ENCODE data around the gene MX1.

The MX1 gene, protein sequence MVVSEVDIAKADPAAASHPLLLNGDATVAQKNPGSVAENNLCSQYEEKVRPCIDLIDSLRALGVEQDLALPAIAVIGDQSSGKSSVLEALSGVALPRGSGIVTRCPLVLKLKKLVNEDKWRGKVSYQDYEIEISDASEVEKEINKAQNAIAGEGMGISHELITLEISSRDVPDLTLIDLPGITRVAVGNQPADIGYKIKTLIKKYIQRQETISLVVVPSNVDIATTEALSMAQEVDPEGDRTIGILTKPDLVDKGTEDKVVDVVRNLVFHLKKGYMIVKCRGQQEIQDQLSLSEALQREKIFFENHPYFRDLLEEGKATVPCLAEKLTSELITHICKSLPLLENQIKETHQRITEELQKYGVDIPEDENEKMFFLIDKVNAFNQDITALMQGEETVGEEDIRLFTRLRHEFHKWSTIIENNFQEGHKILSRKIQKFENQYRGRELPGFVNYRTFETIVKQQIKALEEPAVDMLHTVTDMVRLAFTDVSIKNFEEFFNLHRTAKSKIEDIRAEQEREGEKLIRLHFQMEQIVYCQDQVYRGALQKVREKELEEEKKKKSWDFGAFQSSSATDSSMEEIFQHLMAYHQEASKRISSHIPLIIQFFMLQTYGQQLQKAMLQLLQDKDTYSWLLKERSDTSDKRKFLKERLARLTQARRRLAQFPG
- long read RNA-seq, donor 1, partial matches to known transcripts: 0 of 1 reads
- long read RNA-seq, donor 1, other reads (novel, unspliced or antisense): 0 of 1 reads
- long read RNA-seq, donor 2: 0 reads
- long read RNA-seq, donor 3: 0 reads
- long read RNA-seq, donor 4: 0 reads
- long read RNA-seq, donor 5: 0 reads
- long read RNA-seq, donor 6: 0 reads
- long read RNA-seq, donor 7, partial matches to known transcripts: 0 of 2 reads
- long read RNA-seq, donor 7, other reads (novel, unspliced or antisense): 0 of 2 reads
- long read RNA-seq, donor 8, partial matches to known transcripts: 0 of 2 reads
- long read RNA-seq, donor 8, other reads (novel, unspliced or antisense): 0 of 2 reads

DNA sequence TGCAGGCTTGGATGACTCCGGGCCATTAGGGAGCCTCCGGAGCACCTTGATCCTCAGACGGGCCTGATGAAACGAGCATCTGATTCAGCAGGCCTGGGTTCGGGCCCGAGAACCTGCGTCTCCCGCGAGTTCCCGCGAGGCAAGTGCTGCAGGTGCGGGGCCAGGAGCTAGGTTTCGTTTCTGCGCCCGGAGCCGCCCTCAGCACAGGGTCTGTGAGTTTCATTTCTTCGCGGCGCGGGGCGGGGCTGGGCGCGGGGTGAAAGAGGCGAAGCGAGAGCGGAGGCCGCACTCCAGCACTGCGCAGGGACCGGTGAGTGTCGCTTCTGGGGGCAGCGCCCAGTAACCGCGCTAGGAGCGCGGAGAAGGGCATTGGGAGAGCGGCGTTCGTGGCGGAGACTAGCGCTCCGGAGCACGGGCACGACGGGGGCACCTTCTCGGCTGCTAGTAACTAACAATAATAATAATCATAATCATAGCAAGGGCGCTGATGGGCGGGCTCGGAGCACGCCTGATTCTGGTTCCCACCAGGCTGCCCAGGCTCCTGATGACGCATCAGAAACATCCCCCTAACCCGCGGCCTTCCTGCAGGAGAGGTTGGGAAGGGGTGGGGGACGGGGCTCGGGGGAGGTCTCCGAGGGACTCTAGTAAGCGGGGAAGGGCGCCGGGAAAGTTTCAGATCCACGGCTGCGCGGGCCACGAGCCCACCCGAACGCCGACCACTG lies at the start of gene MX1:
MX1 (plus strand) TSS at position 286 of the 722 bp plus-strand sequence. CDS start 5,832 bp downstream, outside the sequence.
- peak; percentile 77 for DNase-seq

DNA sequence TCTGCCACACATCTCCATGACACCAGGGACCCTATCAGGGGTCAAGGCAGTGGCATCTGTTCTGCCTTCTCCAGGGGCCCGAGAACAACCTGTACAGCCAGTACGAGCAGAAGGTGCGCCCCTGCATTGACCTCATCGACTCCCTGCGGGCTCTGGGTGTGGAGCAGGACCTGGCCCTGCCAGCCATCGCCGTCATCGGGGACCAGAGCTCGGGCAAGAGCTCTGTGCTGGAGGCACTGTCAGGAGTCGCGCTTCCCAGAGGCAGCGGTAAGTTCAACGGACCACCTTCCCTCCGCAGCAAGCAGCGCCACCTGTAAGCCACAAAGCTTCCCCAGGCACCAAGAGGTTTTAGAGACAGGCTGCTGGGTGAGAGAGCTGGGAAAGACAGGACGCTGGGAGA lies 48.3 kb upstream of the MX1 start:
- DNase-seq: no peak

DNA sequence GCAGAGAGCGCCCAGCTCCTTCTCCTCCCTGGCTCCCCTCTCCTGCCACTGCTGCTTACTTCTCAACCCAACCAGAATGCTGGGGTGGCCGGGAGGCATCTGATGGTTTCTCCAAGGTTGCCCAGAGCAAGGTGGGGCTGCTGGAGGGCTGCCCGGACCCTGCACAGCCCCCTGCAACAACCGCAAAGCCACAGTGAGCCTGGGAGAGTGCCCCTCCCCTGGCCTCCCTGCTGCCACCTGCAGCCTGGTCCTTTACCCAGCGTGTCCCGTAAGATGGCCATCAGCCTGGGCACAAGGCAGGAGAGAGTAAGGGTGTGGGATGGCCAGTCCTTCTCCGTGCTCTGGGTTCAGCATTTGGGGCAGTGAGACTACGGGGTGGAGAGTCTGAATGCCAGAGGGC lies 47.2 kb upstream of the MX1 start:
- DNase-seq: no peak

DNA sequence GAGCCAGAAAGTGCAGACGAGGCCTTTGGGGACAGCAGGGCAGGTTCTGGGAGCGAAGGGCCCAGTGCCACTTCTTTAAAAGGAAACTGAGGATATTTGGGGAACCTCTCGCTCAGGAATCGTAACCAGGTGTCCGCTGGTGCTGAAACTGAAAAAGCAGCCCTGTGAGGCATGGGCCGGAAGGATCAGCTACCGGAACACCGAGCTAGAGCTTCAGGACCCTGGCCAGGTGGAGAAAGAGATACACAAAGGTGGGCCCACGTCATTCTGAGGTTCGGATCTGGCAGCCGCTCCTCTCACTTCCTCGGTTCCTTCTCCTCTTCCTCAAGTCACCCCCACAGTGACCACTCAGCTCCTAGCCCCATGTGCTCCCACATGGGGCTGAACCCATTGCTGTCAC lies 46.1 kb upstream of the MX1 start:
- no peak for DNase-seq

DNA sequence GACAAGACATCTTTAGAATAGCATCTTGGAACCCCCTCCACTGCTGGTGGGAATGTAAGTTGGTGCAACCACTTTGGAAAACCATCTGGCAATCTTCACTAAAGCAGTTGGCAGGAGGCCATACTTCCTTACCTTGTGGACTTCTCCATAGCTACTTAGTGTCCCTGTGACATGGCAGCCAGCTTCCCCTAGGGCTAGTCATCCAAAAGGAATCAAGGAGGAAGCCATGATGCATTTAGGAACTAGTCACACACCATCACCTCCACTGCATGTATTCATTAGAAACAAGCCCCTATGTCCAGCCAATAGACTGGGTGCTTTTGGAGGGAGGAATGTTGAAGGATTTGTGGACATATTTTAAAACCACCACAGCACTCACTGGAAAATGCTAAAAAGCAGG lies 44.3 kb upstream of the MX1 start:
- DNase-seq: no peak

DNA sequence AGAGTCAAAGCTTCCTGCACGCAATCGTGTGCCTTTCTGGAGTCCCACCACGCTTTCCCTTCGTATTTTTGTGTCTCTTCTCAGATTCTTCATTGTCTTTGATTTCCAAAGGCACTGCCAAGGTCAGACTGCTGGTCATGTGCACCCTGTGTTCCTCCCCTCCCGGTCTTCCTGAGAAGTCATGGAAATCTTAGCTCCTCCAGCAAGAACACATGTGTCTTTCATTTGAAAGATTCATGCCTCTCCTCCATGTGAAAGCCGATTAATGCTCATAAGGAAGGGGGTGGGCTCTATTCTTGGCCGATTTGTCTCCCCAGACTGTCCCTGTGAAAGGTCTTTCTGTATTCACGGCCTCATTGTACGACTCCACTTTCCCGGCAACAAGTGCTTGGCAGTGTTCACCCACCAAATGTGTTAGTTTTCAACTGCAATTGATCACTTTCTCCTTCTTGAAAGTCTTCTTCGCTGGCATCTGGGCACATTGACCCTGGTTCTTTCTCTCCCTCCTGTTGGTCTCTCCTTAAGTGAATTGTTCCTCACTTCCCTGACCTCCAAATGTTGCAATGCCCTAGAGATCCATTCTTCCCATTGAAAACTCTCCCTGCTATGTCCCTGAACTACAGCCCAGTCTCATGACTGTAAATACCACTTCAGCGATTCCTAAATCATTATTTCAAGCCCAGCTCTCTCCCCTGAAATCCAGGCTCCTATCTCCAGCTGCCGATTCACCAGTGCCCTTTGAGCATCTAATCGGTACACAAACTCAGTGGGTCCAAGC lies 38.8 kb upstream of the MX1 start:
- DNase-seq: no peak

DNA sequence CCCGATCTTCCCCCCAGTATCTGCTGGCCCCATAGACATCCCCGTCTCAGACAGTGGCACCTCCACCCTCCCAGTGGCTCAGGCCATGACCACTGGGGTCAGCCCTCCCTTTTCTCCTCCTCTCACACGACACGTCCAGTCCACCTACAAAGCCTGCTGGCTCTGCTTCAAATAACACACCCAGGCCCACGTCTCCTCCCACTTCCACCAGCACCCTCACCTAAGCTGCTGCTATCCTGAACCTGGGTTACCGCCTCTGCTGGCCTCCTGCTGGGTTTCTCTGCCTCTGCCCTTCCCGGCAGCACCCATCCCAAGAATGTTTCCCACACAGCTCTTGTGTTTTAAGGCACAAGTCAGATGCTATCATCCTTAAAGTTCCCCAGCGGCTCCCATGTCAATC lies 38.2 kb upstream of the MX1 start:
- no peak for DNase-seq

DNA sequence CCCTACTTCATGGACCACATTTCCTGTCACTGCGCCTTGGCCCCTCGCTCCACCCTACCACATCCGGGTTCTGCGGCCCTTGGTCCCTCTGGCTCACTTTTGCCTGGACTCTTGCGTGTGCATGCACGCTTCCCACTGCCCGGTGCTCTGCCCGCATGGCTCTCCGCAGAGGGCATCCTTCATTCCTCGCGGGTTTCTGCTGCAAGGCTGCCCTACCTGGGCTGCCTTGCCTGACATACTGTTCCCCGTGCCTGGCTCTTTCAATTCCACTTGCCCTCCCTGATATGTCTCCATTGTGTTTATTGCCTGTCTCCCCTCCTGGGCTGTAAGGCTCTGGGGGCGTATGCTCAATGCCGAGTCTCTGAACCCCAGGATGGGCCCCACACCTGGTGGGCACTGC lies 37.8 kb upstream of the MX1 start:
- DNase-seq: no peak

DNA sequence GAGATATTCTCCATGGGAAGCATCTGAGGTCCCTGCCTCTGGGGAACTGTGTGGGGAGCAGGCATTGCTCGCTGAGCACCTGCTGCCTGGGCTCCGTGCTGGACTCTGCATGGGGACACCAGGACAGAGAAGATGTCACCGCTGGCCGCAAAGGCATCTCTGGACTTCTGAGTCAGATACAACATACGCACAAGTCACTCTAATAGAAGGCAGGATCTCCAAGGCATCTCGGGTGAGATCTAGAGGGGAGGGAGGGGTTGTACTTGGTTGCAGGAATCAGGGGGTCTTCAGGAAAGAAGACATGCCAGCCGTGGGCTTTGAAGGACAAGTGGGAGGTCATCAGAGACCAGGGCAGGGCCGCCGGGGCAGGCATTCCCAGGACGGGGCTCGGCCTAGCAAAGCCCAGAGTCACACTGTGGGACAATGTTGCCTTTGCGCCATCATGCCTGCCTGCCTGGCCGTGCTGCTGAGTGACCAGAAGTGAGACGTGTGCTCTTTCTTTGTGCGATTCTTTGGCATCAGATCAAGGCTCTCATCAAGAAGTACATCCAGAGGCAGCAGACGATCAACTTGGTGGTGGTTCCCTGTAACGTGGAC lies 35.9 kb upstream of the MX1 start:
- no peak for DNase-seq

DNA sequence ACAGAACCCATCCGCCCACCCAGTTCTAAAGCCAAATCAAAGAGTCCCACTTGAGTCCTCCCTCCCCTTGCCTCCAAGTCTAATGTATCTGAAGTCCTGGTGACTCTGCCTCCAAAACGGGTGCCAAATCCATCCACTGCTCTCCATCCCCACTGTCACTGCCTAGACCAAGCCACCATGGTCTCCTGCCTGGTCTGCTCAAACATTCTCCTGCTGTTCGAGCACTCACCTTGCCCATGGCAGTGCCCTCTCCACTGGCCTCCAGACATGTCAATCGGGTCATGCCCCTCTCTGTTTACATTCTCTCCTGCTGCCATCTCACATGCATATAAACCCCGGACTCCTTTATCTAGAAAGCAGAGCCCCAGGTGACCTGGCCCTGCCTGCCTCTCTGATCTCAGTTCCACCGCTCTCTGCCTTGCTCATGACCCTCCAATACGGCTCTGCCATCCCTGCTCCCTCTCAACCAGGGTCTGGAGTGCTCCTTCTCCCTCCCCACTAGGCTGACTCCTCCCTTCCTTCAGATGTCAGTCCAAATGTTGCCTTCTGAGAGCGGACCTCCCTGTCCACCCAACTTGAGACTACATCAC lies 32.1 kb upstream of the MX1 start:
- no peak for DNase-seq

DNA sequence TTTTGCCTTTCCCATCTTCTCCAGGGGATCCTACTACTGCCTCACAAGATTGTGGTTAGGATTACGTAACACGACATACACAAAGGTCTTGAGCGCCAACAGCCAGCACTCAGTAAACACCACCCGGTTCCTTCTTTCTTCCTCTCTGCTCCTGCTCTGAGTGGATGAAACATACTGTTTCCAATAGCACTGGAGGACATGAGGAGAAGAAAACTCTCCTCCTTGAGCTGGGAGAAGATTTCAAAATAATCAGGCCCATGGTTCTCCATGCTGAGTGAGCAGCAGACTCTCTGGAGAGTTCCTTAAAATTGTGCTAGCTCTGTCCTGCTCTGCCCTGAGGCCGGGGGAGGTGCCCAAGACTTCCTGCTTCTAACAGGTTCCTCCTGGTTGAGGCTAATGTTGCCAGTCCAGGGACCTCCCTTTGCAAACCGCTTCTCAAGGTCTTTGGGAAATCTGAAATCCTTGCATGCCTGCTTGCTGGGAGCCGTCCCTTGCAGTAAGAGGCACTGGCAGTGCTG lies 29.4 kb upstream of the MX1 start:
- no peak for DNase-seq

DNA sequence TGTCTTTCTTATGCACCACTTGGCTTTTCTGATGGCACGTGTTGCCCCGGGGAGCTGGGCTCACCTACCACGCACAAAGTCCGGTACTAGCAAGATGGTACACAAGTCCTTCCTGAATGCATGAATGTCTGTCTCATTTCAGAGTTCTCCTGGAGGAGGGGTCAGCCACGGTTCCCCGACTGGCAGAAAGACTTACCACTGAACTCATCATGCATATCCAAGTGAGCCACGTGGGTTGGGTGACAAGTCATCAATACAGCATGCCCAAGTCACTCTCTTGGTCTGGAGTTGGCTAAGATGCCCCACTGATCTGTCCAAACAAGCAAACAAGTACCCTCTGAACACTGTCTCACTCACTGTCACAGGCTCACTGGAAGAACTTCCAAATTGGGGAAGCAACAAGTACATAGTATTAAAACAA lies 28.6 kb upstream of the MX1 start:
- no peak for DNase-seq

DNA sequence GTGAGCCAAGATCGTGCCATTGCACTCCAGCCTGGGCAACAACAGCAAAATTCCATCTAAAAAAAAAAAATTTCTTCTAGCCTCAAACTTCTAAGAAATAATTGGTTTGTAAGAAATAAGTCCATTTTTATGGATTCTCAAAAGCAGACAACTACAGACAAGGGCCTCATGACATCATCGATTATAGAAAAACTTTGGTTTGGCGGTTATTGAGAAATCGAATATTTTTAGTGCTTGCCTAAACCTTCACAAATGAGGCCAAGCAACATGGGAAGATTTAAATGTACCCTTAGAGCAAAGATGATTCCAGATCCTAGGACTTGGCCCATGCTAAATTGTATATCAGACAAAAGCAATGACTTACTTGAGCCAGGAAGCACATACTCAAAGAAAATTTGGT lies 27.8 kb upstream of the MX1 start:
- no peak for DNase-seq

DNA sequence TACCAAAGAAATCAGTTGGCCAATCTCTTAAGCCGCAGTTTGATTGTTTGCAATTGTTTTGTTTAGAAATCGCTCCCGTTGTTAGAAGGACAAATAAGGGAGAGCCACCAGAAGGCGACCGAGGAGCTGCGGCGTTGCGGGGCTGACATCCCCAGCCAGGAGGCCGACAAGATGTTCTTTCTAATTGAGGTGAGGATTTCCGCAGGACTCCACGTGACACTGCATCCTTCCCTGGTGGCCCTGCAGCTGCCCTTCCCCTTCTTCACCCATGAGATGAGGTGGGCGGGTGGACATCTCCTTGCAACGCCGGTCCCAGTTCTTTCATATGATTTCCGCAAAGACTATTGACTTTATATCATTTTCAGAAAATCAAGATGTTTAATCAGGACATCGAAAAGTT lies 27.2 kb upstream of the MX1 start:
- DNase-seq: no peak

DNA sequence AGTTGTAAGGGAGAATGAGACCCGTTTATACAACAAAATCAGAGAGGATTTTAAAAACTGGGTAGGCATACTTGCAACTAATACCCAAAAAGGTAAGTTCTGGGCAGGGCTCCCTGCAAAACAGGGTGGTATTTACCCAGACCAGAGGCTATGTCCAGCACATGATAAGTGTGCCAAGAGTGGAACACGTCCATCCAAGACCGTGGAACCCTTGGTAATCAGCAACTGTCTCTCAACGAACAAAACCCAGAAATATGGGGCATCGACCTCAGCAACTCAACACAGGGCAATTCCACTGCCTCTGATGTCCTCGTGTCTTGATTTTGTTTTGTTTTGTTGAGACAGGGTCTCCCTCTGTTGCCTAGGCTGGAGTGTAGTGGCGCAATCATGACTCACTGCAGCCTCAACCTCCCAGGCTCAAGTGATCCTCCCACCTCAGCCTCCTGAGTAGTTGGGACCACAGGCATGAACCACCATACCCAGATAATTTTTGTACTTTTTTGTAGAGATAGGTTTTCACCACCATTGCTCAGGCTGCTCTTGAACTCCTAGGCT lies 26.7 kb upstream of the MX1 start:
- DNase-seq: no peak

DNA sequence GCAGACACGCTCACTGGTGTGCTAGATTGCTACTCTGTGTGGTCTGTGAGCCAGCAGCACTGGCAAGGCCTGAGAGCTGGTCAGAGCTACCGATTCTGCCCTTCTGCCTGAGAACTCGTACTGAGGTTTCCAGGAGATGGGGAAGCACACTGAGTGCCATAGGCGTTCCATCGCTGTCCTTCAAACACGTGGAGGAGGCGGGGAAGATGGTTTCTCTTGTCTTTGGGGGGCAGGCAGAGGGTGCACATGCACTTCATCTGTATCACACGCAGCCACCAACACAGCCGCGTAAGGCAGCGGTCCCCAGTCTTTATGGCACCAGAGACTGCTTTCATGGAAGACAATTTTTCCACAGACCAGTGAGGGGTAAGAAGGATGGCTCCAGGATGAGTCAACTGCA lies 23.8 kb upstream of the MX1 start:
- DNase-seq: no peak

DNA sequence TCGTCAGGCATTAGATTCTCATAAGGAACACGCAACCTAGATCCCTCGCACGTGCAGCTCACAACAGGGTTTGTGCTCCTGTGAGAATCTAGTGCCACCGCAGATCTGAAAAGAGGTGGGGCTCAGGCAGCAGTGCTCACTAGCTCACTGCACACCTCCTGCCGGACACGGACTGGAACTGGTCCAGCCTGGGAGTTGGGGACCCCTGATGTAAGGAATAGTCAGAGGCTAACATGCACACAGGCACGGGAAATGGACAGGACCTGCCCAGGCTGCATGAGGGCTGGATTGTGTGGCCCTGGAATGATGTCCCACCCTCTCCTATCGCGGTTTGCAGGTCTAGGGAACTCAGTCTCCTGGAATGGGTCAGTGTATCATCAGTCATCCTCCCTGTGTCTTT lies 23.2 kb upstream of the MX1 start:
- DNase-seq: no peak

DNA sequence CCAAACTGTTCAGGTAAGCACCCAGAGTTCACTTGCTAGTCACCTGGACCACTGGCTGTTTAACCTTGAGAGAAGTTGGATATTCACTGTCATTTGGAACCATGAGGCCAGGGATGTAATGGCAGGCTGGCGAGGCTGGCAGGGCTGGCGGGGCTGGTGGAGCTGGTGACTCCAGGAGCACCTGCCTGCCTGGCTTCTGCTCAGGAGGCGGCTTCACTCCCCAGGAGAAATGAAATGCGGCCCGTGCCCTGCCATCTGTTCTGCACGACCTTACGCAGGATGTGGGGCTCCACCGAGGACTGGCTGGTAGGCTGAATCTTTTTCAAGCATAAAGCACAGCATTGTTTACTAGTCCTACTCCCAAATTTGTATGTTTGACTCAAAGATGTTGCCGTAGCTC lies 22.7 kb upstream of the MX1 start:
- no peak for DNase-seq

DNA sequence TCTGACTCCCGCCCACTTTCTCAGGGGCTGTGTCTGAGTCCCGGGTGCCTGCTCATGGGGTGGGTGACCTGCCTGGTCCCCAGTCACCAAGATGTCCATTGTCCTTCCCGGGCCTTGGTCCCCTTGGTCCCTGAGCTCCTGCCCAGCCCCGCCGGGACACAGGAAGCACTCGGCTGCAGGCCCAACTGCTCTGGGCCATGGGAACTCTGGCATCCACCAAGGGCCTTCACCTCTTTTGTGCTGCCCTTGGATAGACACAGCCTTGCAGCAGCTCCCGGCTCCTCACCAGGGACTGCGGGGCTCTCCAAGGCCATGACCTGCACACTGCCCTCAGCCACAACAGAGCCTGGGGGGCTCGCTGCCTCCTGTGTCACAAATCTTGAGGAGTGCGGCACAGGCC lies 22.1 kb upstream of the MX1 start:
- DNase-seq: no peak

DNA sequence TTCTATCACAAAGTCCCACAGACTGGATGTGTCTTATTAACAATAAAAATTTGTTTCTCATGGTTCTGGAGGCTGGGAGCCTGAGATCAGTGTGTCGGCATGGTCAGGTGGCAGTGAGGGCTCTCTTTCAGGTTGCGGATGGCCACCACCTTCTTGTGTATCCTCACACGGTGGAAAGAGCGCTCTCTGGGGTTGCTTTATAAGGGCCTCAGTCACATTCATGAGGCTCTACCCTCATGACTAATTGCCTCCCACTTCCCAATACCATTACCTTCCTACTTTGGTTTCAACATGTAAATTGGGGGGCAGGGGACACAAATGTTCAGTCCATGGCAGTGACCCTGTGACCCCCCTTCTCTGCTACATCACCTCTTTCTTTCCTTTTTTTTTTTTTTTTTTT lies 20.7 kb upstream of the MX1 start:
- no peak for DNase-seq

DNA sequence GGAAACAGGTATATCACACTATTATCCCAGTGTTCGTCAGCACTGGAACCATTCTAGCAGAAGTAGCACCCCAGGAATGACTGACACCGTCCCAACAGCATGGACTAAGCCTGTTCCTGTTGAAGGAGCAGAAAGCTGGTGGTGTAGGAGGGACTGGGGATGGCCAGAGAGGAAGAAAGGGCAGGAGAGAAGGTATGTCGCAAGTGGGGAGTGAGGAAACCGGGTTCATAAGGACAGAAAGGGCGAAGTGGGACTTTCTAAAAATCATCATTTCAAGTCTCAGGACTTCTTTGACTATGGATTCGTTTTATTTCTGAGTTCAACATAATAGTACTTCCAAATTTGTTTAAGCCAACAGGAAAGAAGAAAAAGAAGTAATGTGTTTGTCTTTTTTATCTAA lies 19.7 kb upstream of the MX1 start:
- DNase-seq: no peak
